Measurements from ENCODE around the gene SLC25A30.
A peak's percentile ranks its signal among the peaks of the same experiment; 100 is the strongest.

Gene SLC25A30

DNA sequence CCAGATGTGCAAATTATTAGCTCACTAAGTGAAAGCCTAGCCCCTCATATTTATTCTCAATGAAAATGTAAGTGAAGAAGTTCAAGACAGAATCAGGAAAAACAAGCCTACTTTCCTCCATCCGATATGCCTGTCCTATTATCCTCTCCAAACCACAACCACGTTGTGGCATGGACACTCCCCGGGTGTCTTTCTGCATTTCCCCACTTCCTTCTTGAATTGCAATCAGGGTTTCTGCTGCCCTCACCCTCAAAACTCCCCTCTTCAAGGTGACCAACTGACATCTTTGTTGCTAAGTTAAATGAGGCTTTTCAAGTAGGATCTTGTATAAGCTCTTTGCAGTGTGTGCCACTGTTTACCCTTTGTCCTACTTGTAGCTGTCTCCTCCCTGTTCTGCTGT is 11.8 kb downstream of the SLC25A30 start:
- H3K4me3 ChIP-seq (ENCODE audit: low read length): no peak overlapping the region
- no peak for DNase-seq (ENCODE audit: low read depth)
- TF ChIP-seq, protein P1, sequence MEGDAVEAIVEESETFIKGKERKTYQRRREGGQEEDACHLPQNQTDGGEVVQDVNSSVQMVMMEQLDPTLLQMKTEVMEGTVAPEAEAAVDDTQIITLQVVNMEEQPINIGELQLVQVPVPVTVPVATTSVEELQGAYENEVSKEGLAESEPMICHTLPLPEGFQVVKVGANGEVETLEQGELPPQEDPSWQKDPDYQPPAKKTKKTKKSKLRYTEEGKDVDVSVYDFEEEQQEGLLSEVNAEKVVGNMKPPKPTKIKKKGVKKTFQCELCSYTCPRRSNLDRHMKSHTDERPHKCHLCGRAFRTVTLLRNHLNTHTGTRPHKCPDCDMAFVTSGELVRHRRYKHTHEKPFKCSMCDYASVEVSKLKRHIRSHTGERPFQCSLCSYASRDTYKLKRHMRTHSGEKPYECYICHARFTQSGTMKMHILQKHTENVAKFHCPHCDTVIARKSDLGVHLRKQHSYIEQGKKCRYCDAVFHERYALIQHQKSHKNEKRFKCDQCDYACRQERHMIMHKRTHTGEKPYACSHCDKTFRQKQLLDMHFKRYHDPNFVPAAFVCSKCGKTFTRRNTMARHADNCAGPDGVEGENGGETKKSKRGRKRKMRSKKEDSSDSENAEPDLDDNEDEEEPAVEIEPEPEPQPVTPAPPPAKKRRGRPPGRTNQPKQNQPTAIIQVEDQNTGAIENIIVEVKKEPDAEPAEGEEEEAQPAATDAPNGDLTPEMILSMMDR (IDR thresholded peaks at IDR 0.05; ENCODE audit: insufficient read depth, low read depth, low read length, missing control alignments): no peak

DNA sequence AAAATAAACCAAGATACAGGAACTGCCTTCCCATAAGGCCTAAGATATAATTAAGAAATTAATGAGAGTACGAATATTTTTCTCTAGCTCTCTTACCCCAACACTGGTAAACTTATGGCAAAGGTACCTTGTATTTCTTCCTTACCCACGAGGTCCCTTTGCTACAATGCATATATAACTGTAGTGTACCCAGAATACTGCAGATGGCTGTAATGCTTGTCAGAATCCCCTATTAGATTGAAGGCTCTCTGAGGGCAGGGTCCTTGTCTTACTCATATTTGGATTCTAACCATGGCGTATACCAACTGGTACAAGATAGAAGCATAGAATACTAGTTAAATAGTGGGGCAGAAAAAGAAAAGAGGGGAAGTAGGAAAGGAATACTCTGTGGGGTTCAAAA is 15.1 kb downstream of the SLC25A30 start:
- TF ChIP-seq, protein P1 (IDR thresholded peaks at IDR 0.05; ENCODE audit: insufficient read depth, low read depth, low read length, missing control alignments): no peak
- no peak overlapping the region for H3K4me3 ChIP-seq (ENCODE audit: low read length)
- no peak for DNase-seq (ENCODE audit: low read depth)

DNA sequence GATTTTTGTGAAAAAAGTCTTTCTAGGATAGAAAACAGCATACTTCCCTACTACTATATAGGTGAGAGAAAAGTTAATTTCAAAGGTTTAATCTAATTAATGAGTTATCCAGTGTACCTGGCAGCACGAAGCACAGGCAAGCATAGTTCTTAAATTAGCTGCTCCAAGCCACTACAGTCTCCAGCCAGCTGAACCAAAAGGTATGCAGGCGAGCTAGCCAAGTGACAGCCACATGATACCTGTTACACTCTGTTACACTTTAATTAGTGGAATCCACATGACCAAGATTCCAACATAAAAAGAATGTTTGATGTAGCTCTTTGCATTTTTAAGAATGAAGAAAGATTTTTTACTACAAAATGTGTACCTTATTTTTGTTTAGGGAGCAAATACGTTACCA is 15.5 kb downstream of the SLC25A30 start:
- TF ChIP-seq, protein P1 (IDR thresholded peaks at IDR 0.05; ENCODE audit: insufficient read depth, low read depth, low read length, missing control alignments): no peak
- no peak overlapping the region for H3K4me3 ChIP-seq (ENCODE audit: low read length)

DNA sequence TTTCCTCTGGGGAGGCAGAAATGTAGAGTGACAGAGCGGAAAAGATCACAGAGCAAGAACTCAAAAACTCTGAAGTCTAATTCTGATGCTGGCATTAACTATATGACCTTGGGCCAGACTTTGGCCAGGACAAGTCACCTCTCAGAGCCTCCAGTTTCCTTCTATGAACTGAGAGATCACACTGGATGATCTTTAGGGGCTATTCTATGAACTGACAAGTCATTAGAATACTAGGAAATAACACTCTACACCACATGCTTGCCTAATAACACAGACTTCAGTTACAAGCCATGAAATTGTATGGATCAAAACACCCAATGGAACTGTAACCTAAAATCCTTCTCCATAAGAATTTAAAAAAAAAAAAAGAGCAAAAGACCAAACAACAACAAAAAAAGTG is 16.9 kb downstream of the SLC25A30 start:
- no peak overlapping the region for H3K4me3 ChIP-seq (ENCODE audit: low read length)
- no peak for DNase-seq (ENCODE audit: low read depth)
- TF ChIP-seq, protein P1 (IDR thresholded peaks at IDR 0.05; ENCODE audit: insufficient read depth, low read depth, low read length, missing control alignments): no peak

More for the DNA sequence above, 15.5 kb downstream of the SLC25A30 start:
- DNase-seq (ENCODE audit: low read depth): no peak

DNA sequence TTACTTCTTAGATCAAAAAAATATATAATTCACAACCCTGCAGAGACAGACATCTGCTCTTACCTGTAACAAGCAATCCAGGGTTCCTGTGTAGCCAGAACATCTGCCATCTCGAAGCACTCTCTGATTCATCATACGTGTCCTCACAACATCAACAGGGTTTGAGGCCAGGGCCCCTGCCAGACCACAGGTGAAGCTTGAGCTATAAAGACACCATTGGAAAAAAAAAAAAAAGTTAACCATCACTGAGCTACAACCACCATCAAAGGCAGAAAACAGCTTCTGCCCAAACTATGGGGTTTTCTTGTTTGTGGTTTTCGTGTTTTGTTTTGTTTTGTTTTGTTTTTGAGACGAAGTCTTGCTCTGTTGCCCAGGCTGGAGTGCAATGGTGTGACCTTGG is 19.3 kb downstream of the SLC25A30 start:
- no peak for DNase-seq (ENCODE audit: low read depth)
- H3K4me3 ChIP-seq (ENCODE audit: low read length): no peak overlapping the region
- TF ChIP-seq, protein P1 (IDR thresholded peaks at IDR 0.05; ENCODE audit: insufficient read depth, low read depth, low read length, missing control alignments): no peak

DNA sequence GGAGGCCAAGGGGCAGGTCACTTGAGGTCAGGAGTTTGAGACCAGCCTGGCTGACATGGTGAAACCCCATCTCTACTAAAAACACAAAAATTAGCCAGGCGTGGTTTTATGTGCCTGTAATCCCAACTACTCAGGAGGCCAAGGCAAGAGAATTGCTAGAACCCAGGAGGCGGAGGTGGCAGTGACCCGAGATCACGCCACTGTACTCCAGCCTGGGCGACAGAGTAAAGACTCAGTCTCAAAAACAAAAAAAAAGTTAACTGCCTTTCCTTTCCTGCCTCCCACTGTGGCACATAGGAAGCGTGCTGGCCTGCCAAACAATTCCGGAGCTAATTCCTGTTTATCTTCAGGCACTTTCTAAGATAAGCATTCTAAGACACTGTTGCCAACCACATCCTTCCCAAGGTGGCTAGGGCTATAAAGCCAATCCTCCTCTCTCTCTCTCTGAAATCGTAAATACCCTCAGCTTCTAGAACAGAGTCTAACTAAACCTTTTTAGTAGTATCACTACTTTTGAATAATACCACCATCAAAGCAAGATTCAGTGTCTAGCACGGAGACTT is 21.6 kb downstream of the SLC25A30 start:
- no peak for DNase-seq (ENCODE audit: low read depth)
- TF ChIP-seq, protein P1 (IDR thresholded peaks at IDR 0.05; ENCODE audit: insufficient read depth, low read depth, low read length, missing control alignments): no peak
- H3K4me3 ChIP-seq (ENCODE audit: low read length): no peak overlapping the region

DNA sequence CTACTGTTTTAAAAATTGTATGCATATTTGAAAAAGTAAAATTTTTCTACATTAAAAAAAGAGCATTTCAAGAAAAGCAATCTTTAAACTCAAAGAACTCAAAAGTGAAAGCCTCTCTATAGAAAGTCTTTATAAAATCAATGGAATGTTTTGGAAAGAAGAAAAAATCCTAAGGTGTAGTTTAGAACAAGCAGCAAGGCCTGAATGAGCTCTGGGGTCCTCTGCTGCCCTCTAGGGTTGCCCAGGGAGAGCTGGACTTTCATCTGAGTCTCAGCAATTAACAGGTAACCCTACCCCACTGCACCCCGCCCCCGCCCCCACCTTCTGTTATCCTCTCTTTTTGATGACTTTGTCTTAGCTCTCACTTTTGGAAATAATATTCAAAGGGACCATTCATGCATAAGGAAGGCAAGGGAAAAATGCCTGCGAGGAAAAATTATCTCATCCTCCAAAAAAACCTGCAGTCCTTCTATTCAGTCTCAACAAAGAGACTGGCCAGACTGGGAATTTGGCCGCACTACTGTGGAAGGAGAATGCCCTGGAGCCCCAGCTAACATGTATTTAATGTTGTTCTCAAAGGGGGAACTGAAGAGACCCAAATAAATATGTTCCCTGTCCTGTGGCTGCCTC is 24.1 kb downstream of the SLC25A30 start:
- no peak overlapping the region for H3K4me3 ChIP-seq (ENCODE audit: low read length)
- DNase-seq (ENCODE audit: low read depth): peak; percentile 75
- TF ChIP-seq, protein P1 (IDR thresholded peaks at IDR 0.05; ENCODE audit: insufficient read depth, low read depth, low read length, missing control alignments): peak; percentile 81
